Left kidney (tissue), 2 donors: Measurements from ENCODE around the gene SYCE1. TPM values are rescaled to one million over a fixed set of nuclear protein-coding genes. Genes with fewer than 3 reads are reported as not detected.
"Not testable (repeated sequence)": the region's sequence is repeated elsewhere in the genome, so short reads cannot be mapped to it uniquely, and the experiment has no call there.

Experiments used
- DNase-seq: peaks from one replicate; pipeline ENCODE4 v3.0.0-alpha.2; 2013
- polyA plus RNA-seq: library from polyadenylated mRNA; unstranded; fragments of 120-200 nt; gene quantifications from one replicate; pipeline ENCODE4 v1.2.1, GENCODE V29; 2013; ENCODE audit not compliant: insufficient read length

Gene SYCE1
- polyA plus RNA-seq, 1 donor = 0.42 TPM

DNA sequence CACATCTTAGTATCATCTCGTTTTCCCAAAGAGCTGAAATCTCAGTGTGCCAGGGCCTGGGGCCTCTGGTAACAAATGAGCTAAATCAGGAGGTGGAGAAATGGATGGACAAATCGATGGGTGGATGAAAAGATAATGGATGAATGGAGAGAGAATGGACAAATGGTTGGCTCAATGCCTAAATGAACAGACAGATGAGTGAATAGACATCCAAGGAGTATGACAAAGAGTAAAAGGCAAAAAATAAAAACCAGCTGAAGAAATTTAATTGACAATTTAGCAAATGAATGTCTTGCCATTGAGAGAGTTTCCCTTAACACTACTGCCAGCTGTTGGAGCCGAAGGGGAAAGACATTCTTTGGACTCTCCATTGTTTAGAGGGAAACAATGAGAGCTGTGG is 8.0 kb downstream of the SYCE1 start:
- no peak for DNase-seq

DNA sequence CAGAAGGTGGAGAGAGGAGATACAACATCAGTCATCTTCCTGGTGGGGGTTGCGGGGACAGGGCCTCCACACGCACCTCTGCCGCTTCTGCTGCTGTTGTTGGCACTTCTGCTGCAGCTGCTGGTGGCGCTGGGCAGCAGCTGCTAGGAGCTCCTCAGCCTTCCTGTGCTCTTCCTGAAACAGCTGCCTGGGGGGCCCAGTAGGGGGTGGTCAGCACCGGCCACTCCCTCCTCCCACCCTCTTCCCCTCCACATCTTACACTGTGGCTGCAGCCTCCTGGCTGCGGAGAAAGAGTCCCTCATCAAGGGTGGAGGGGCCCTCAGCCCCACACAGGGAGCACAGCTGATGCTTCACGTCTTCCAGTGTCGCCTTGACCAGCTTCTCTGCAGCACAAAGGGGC is 9.9 kb downstream of the SYCE1 start:
- no peak for DNase-seq

DNA sequence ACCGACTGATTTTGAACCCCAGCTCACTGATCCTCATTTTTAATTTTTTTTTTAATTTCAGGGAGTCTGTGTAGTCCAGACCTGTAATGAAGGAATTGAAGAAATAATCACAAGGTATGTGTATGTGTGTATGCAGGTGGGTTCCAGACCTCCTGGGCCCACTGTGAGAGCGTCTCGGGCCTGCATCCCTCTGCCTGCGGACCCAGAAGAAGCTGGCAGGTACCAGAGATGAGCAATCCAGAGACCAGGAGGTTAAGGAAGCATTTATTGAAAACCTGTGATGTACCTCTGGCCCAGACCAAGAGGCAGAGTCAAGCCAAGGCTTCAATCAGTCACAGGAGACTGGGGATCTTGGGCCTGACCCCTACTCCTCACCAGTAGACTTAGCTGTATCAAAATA is 10.8 kb downstream of the SYCE1 start:
- no peak for DNase-seq

DNA sequence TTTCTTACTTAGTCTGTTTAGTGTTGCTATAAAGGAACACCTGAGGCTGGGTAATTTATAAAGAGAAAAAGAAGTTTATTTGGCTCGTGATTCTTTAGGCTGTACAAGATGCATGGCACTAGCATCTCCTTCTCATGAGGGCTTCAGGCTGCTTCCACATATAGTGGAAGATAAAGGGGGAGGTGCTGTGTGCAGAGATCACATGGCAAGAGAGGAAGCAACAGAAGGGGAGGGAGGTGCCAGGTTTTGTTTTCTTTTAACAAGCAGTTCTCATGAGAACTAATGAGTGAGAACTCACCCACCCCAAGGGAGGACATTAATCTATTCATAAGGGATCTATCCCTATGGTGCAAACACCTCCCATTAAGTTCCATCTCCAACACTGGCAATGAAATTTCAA is 20.9 kb downstream of the SYCE1 start:
- no peak for DNase-seq

DNA sequence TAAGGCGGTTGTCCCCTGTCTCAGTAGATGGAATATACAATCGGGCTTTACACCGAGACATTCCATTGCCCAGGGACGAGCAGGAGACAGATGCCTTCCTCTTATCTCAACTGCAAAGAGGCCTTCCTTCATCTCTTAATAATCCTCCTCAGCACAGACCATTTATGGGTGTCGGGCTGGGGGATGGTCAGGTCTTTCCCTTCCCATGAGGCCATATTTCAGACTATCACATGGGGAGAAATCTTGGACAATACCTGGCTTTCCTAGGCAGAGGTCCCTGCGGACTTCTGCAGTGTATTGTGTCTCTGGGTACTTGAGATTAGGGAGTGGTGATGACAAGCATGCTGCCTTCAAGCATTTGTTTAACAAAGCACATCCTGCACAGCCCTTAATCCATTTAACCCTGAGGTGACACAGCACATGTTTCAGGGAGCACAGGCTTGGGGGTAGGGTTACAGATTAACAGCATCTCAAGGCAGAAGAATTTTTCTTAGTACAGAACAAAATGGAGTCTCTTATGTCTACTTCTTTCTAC is 23.9 kb downstream of the SYCE1 start:
- not testable (repeated sequence) for DNase-seq

DNA sequence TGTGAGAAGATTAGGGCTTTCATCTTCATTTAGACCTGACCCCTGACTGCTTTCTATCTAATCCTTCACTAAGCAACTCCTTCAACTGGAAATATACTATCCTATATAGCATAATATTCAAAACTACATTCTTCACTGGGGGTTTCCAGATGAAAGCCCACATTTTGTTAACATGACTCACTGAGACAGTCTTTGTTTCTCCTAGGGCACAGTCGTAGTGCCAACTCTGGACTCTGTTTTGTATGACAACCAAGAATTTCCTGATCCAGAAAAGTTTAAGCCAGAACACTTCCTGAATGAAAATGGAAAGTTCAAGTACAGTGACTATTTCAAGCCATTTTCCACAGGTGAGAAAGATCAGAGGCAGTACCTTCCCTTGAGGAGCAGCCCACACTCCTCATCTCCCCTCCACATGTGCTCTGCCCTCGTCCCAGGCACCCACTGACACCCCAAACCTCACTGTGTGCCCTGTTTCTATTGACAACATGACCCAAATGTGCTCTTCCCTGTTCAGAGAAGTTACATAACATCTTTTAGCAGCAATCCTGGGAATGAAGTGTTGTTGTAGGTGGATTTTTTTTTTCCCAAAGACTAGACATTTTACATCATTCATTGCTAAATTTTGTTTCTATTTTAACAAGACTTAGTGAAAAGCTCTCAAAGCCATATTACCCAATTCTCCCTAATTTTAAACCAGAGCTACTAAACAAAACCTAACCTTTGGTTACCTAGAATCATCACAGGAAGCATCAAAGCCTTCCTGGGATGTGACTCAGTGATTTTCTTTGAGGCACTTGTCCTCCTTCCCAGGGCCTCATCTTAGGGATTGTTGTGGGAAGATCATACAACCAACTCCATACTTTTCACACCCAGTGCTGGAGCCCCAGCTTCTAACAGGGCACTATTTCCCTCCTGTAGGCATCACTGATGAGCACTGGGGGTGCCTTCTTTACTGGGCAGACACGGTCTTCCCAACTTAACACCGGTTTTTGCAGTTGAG is 27.5 kb downstream of the SYCE1 start:
- no peak for DNase-seq

DNA sequence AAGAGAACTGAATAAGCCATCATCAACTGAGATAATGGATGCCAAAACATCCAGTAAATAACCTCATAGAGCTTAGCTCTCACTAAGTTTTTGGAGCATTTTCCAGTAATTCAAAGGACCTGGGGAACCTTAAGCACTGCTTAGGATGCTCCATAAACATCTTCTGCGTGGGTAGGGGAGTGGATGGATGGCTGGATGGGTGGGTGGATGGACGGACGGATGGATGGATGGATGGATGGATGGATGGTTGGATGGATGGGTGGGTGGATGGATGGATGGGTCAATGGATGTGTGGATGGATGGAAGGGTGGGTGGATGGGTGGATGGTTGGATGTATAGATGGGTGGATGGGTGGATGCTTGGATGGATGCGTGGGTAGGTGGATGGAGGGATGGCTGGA is 29.2 kb downstream of the SYCE1 start:
- no peak for DNase-seq

DNA sequence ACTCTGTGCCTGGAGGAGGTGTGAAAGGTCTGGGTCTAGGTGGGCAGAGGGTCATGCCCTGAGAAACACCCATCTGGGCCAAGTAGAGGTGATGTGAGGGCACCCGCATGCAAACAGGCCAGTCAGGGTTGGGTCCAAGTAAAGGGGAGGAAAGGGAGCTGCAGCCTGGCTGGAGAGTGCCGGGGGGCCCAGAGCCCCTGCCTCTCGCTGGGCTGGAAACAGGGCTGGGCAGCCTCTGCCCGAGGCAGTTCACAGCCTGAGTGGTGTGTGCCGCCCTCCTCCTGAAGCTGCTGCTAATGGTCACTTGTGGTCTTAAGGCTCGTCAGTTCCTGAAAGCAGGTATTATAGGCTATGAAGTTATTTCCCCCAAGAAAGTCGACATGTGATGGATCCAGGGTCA is 31.0 kb downstream of the SYCE1 start:
- DNase-seq = no peak

DNA sequence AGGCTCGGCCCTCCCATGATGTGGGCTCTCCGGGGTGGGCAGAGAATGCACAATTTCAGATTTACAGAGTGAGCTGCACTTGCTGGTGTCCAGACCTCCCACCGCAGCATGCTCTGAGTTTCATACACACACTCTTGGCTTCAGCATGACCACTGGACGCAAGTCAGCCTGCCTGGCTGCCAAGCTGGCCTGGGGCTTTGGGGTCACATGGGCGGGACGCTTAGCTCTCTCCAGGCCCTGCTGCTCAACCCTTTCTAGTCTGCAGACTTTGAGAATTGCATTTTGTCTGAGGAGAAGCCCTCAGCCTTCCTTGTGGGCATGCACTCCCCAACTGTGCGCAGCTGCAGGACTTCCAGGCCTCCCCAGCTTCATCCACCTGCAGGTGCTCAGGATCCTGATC is 32.5 kb downstream of the SYCE1 start:
- no peak for DNase-seq

DNA sequence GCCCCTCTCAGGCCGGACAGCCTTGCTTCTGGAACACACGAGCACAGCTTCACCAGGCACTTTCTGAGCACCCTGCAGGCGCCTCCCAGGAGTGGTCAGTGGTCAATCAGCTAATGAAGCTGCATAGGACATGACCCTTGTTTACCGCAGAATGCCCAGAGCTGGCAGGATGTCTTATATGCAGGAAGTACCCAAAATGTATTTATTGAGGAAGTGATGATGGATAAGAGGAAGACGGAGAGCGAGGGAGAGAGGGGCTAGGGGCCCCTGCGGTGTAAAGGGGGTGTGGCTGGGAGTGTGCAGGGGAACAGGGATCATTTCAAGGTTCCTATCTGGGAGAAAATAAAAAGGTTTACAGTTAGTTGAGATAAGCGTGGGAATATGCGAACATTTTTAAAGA is 34.9 kb downstream of the SYCE1 start:
- DNase-seq = no peak

DNA sequence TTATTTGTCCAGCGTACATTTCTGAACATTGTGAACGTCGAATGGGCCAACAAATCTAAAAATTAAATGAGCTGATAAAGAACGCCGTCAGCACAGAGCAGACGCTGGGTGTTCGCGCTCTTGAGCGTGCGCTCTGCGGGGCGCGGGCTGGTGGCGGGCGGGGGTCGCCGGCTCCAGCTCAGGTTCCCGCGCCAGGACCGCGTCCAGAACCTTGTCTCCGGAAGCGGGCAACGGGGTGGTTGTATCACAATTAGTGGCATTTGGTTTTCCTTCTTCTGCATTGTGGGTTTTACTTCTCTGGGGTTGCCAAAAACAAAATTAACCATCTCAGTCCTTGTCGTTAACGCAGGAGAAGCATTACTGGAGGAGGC is 35.8 kb downstream of the SYCE1 start:
- no peak for DNase-seq

DNA sequence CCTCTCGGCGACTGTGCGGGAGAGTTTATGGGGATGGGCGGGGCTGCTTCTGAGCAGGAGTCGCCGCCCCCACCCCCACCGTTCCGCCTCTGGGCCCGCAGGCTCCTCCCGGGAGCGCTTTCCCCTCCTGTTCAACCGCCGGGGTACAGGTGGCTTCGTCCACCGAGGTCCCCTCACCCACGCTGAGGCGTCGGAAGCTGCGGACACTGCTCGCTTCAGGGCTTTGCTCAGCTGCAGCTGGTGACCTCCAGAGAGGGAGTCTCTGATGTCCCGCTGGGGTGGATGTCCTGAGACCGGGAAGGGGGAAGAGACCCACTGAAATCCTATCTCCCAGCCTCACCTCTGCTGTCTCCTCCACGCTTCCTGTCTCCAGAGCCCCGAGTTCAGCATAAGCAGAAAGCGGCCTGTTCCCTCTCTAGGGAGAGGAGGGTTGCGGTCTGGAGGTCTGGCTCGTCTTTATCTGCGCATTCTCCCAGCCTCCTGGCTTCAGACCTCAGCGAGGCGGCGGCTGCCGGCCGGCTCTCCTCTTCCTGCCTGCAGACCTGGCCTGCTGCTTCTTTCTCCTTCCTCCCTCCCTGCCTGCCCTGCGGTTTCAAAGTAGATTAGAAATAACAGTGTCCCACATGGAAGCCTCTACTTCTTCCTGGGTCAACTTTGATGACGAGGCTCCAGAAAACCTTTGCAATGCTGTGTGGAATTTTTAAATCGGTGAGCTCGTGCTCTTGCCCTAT is 36.4 kb downstream of the SYCE1 start:
- DNase-seq = no peak

DNA sequence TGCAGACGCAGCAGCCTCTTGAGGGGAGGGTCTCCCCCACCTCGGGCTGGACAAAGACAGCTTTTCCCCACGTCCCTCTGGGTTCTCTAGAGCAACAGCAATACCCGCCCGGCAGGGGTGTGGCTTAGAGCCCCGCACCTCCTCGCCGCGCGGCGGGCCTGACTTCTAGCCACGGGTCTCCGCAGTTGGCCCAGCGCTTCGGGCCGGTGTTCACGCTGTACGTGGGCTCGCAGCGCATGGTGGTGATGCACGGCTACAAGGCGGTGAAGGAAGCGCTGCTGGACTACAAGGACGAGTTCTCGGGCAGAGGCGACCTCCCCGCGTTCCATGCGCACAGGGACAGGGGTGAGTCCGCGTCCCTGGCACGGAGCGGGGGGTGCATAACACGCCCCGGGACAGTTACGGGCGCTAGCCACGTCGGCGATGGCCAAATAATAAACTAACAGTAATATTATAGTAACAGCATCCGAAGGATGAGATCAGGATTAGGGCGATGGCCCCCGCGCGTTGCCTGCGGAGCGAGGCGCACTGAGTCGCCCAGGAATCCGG is 37.0 kb downstream of the SYCE1 start:
- DNase-seq = no peak

DNA sequence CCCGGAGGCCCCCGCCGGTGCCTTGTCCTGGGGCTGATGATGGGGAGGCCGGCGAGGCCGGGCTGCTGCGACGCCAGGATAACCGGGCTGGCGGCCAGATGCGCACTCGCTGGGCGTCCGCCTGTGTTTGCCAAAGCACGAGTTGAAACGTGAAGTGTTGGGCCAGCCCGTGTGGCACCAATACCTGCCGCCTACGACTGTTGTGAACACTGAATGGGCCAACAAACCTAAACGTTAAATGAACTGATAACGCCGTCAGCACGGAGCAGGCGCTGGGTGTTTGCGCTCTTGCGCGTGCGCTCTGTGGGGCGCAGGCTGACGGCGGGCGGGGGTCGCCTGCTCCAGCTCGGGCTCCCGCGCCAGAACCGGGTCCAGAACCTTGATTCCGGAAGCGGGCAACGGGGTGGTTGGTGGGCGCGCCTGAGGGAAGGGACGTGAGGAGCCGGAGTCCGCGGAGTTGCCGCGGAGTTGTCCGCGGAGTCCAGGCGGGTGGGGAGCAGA is 37.6 kb downstream of the SYCE1 start:
- no peak for DNase-seq

DNA sequence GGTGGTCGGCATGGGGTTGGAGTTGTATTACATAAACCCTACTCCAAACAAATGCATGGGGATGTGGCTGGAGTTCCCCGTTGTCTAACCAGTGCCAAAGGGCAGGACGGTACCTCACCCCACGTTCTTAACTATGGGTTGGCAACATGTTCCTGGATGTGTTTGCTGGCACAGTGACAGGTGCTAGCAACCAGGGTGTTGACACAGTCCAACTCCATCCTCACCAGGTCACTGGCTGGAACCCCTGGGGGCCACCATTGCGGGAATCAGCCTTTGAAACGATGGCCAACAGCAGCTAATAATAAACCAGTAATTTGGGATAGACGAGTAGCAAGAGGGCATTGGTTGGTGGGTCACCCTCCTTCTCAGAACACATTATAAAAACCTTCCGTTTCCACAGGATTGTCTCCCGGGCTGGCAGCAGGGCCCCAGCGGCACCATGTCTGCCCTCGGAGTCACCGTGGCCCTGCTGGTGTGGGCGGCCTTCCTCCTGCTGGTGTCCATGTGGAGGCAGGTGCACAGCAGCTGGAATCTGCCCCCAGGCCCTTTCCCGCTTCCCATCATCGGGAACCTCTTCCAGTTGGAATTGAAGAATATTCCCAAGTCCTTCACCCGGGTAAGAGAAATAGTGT is 38.3 kb downstream of the SYCE1 start, which contains the start of gene CYP2E1:
TSS of gene CYP2E1 (plus strand) at position 407 of the 632 bp plus-strand sequence. CDS start at position 440, 33 bp downstream.
- no peak for DNase-seq

DNA sequence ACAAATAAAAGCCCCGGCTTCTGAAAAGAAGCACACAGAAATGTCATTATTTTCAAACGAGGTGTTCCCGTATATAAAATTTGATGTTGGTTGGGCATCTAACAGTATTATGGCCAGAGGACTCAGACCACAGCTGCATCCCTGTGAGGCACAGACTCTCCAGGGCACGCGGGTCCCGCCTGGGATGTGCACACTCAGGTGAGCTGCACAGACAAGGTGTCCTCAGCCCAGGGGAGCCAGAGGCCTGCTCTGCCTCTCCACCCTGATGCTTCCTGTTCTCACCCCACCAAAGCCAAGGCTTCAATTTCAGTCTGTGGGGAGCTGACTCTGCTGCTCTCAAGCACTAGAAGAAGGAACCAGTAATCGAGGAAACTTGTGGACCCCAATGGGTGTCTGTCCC is 39.9 kb downstream of the SYCE1 start:
- DNase-seq = no peak

DNA sequence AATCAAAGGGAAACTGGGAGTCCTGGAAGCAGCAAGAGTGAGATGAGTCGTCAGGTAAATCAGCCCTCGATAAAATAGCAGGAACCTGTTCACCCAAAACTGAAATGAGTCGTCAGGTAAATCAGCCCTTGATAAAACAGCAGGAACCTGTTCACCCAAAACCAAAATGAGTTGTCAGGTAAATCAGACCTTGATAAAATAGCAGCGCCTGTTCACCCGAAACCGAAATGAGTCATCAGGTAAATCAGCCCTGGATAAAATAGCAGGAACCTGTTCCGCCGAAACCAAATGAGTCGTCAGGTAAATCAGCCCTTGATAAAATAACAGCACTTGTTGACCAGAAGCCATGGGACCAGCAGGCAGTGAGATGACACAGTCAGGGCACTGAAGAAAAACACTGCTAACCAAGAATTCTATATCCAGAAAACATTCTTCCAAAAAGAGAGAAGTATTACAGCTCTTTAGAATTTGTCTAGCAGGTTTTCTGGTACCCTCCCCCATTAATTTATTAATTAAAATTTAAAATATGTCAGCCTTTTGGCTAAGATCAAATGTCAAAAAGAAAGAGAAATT is 41.7 kb downstream of the SYCE1 start:
- DNase-seq = no peak

DNA sequence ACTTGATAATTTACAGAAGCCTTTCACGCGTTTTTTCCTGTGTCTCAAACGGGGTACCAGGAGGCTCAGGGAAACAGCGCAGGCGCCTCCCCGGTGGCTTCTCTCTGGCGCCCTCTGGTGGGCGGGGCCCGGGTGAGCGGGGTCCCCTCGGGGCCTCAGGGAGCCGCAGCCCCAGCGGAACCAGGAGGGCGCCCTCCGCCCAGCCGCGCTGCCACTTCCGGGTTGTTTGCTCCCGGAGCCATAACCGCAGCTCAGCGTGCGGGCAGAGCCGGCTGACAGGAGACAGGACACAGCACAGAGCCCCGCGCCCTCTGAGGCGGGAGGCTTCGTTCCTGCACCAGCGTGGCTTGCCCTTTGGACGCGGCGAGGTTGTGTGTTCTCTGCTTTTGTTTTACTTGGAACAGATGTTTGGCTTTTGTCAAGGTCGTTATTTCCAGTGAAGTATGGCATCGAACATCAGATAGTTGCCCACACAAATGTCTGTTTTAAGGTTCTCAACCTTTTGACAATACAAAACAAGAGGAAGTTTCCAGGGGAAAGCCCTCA is 45.1 kb downstream of the SYCE1 start:
- DNase-seq = peak; percentile 42

DNA sequence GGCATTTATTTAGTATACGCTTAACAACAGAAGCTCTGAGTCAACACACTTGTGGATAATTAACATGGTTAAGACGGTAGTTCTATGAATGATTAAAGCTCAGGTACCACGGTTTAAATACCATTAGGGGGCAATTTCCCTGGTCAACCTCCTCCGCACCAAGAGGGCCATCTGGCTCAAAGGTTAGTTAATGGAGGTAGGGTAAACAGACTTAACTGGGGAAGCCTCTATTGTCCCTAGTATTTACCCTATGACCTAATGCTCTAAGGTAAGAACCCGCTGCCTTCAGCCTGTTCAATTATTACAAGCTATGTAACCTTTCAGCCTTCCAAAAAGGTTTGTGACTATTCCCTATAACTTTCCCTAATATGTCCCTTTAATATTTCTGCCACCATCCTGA is 46.9 kb downstream of the SYCE1 start:
- not testable (repeated sequence) for DNase-seq

DNA sequence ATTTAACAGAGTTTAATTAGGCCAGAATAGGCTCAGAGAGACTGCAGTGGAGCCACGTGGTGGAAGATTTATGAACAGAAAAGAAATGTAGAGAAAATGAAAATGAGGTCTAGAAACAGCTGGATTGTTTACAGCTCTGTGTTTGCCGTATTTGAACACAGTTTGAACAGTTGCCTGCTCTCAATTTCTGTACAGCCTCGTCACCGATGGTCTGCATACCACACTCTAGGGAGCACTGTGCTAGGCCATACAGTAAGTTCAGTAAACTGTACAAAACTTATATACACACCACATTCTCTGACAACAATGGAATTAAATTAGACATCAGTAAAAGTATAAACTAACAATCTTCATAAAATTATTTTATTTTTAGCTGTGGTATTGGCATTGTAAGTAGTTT is 49.3 kb downstream of the SYCE1 start:
- no peak for DNase-seq

DNA sequence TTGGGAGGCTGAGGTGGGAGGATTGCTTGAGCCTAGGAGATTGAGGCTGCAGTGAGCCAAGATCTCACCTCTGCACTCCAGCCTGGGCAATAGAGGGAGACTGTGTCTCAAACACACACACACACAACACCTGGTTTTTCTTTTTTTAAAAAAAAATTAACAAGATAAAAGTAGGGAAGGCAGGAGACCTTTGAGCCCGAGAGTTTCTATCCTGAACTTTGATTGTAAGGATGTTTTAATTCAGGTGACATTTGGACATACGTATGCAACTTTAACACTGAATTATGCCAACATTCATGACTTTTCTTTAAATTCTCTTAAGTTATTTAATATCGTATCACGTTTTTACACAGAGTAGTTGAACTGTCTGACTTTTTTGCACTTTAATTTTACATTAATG is 49.9 kb downstream of the SYCE1 start:
- no peak for DNase-seq
